Smooth muscle cell (in vitro differentiated cells): Measurements from ENCODE around the gene MAP7. TPM values are rescaled to one million over a fixed set of nuclear protein-coding genes. Genes with fewer than 3 reads are reported as not detected.

Experiments used
- DNase-seq: peaks from one replicate; lab custom pipeline; 2025; ENCODE audit not compliant: unreplicated experiment; lab: John Stamatoyannopoulos, UW
- H2AFZ ChIP-seq: fragments of 200-600 bp; sonication (generic); 2 replicates; pipeline ENCODE4 v1.6.0; 2016; ENCODE audit warnings: antibody characterized with exemption, low read depth, mild to moderate bottlenecking
- H3F3A ChIP-seq: fragments of 200-600 bp; sonication (generic); 2 replicates; pipeline ENCODE4 v1.6.0; 2017; ENCODE audit warnings: antibody characterized with exemption, low read depth
- H3K27ac ChIP-seq: fragments of 200-600 bp; sonication (generic); 2 replicates; pipeline ENCODE4 v1.5.1; 2016; ENCODE audit warnings: low read depth, mild to moderate bottlenecking
- H3K27me3 ChIP-seq: fragments of 200-600 bp; sonication (generic); 2 replicates; pipeline ENCODE4 v1.6.1; 2016; ENCODE audit warnings: low read depth, mild to moderate bottlenecking
- H3K36me3 ChIP-seq: fragments of 200-600 bp; sonication (generic); 2 replicates; pipeline ENCODE4 v1.5.1; 2016; ENCODE audit warnings: low read depth
- H3K4me1 ChIP-seq: fragments of 200-600 bp; sonication (generic); 2 replicates; pipeline ENCODE4 v1.5.1; 2016; ENCODE audit warnings: low read depth
- H3K4me2 ChIP-seq: fragments of 200-600 bp; sonication (generic); 2 replicates; pipeline ENCODE4 v1.6.0; 2016; ENCODE audit warnings: mild to moderate bottlenecking
- H3K4me3 ChIP-seq: fragments of 200-600 bp; sonication (generic); 2 replicates; pipeline ENCODE4 v1.5.1; 2016; ENCODE audit warnings: mild to moderate bottlenecking
- H3K79me2 ChIP-seq: fragments of 200-600 bp; sonication (generic); 2 replicates; pipeline ENCODE4 v1.6.0; 2016; ENCODE audit warnings: low read depth, mild to moderate bottlenecking
- H3K9ac ChIP-seq: fragments of 200-600 bp; sonication (generic); 2 replicates; pipeline ENCODE4 v1.6.0; 2016; ENCODE audit warnings: low read depth
- H3K9me3 ChIP-seq: fragments of 200-600 bp; sonication (generic); replicated peaks from 2 replicates; pipeline ENCODE4 v1.5.1; 2016; ENCODE audit warnings: low read depth
- H4K20me1 ChIP-seq: fragments of 200-600 bp; sonication (generic); 2 replicates; pipeline ENCODE4 v1.6.0; 2016; ENCODE audit warnings: low read depth
- CTCF ChIP-seq: fragments of 200-600 bp; sonication (generic); IDR thresholded peaks from 2 replicates; pipeline ENCODE4 v1.5.1; 2017; ENCODE audit warnings: borderline replicate concordance, mild to moderate bottlenecking, antibody characterized with exemption; ENCODE audit not compliant: insufficient read depth, poor library complexity, severe bottlenecking
- WGBS: methylation state at CpG from one replicate; pipeline ENCODE4 v1.1.7; 2016; ENCODE audit warnings: low lambda C conversion rate; 5-methylcytosine and 5-hydroxymethylcytosine counted together
- polyA plus RNA-seq: library from polyadenylated mRNA; unstranded; fragments of >200 nt; fragmentation: Nextera tagmentation; extraction: Ambion mirVana; gene quantifications from 2 replicates; pipeline ENCODE4 v1.2.1, GENCODE V29; 2016
- total RNA-seq: library from RNA; depleted of rRNA; stranded (reverse); fragments of >200 nt; gene quantifications from 2 replicates; pipeline ENCODE4 v1.2.3, GENCODE V29; 2014

The MAP7 gene
- total and polyA plus RNA-seq, 2 experiments from 2014 or later: 1.6 to 8.2 TPM

- no peak overlapping the region for H3K9ac ChIP-seq
- TF ChIP-seq CTCF: no peak
- no peaks in the 10 kb centered on the region for H3K36me3 ChIP-seq
- no peak overlapping the region for H3K4me3 ChIP-seq
- no peak overlapping the region for H3K4me2 ChIP-seq
- no peaks in the 10 kb centered on the region for H3F3A ChIP-seq
- H4K20me1 ChIP-seq: peaks cover 9% of the 10 kb centered on the region
- no peaks in the 10 kb centered on the region for H3K79me2 ChIP-seq
- no peaks in the 10 kb centered on the region for H3K27me3 ChIP-seq
- 64% methylated on average over 5 of the region's 5 CpGs for WGBS
- DNase-seq: no peak
- peaks cover 11% of the 10 kb centered on the region for H3K4me1 ChIP-seq
- no peaks in the 10 kb centered on the region for H3K9me3 ChIP-seq
- no peak overlapping the region for H2AFZ ChIP-seq
- H3K27ac ChIP-seq: no peak overlapping the region
Measured at GRCh38 chr6:136471372-136471771, 78.8 kb downstream of the MAP7 start.

- Histone ChIP-seq H3F3A (no peaks in the 10 kb centered on the region), H3K36me3 (no peaks in the 10 kb centered on the region), H3K4me1 (peaks cover 14% of the 10 kb centered on the region), H3K27me3 (no peaks in the 10 kb centered on the region), H2AFZ (no peak overlapping the region), H3K4me2 (no peak overlapping the region), H3K9ac (no peak overlapping the region), H3K79me2 (no peaks in the 10 kb centered on the region), H3K27ac (no peak overlapping the region), H3K4me3 (no peak overlapping the region), H4K20me1 (peaks cover 9% of the 10 kb centered on the region), H3K9me3 (no peaks in the 10 kb centered on the region)
- no peak for DNase-seq
- 81% methylated on average over 5 of the region's 5 CpGs for WGBS
- TF ChIP-seq CTCF: no peak
Measured at GRCh38 chr6:136470044-136470443, 80.2 kb downstream of the MAP7 start.

- no peaks in the 10 kb centered on the region for H3K36me3 ChIP-seq
- H3K4me3 ChIP-seq: no peak overlapping the region
- H3K79me2 ChIP-seq: no peaks in the 10 kb centered on the region
- H3K27ac ChIP-seq: no peak overlapping the region
- peaks cover 14% of the 10 kb centered on the region for H3K4me1 ChIP-seq
- no peak overlapping the region for H2AFZ ChIP-seq
- 90% methylated on average over 2 of the region's 2 CpGs for WGBS
- DNase-seq: no peak
- H3K4me2 ChIP-seq: no peak overlapping the region
- TF ChIP-seq CTCF: no peak
- H3K9ac ChIP-seq: no peak overlapping the region
- H4K20me1 ChIP-seq: peaks cover 9% of the 10 kb centered on the region
- no peaks in the 10 kb centered on the region for H3F3A ChIP-seq
- no peaks in the 10 kb centered on the region for H3K9me3 ChIP-seq
- no peaks in the 10 kb centered on the region for H3K27me3 ChIP-seq
Measured at GRCh38 chr6:136469154-136469553, 81.1 kb downstream of the MAP7 start.

GRCh38 chr6:136468711-136469110 lies 81.5 kb downstream of the MAP7 start:
- H3K4me1 ChIP-seq: peaks cover 14% of the 10 kb centered on the region
- H3K36me3 ChIP-seq: no peaks in the 10 kb centered on the region
- no peak for DNase-seq
- H3K27me3 ChIP-seq: no peaks in the 10 kb centered on the region
- H3F3A ChIP-seq: no peaks in the 10 kb centered on the region
- no peak for TF ChIP-seq CTCF
- 90% methylated on average over 3 of the region's 3 CpGs for WGBS
- H3K79me2 ChIP-seq: no peaks in the 10 kb centered on the region
- no peak overlapping the region for H3K27ac ChIP-seq
- H4K20me1 ChIP-seq: peaks cover 9% of the 10 kb centered on the region
- H3K4me2 ChIP-seq: no peak overlapping the region
- H3K9me3 ChIP-seq: no peaks in the 10 kb centered on the region
- no peak overlapping the region for H2AFZ ChIP-seq
- no peak overlapping the region for H3K4me3 ChIP-seq
- H3K9ac ChIP-seq: no peak overlapping the region
